HepG2 (cell line): ENCODE measurements around the gene PCDHGA6. TPM values are rescaled to one million over a fixed set of nuclear protein-coding genes. Genes with fewer than 3 reads are reported as not detected.

ENCODE experiments used
- ATAC-seq: fragments of 200-7000 bp; cut with Tn5 transposase; 3 replicates; pipeline ENCODE4 v1.9.1; 2020; ENCODE audit warnings: mild to moderate bottlenecking, moderate library complexity
- BruUV-seq: library from RNA; stranded (reverse); fragments of 400-500 nt; replicated peaks from 2 replicates; lab custom pipeline; 2021; lab: Mats Ljungman, UMichigan
- CTCF ChIA-PET: fragments of 300-600 bp; formaldehyde crosslinking; extraction: SDS; loops from one replicate; lab custom pipeline; 2021; ENCODE audit warnings: low total read pairs, inconsistent platforms, low intra/inter-chr PET ratio; lab: Yijun Ruan, JAX
- POLR2A ChIA-PET: fragments of 350-600 bp; sonication (Branson Sonifier 250); formaldehyde crosslinking; loops from one replicate; lab custom pipeline; 2020; ENCODE audit warnings: antibody characterized with exemption, inconsistent platforms; lab: Yijun Ruan, JAX
- DNase-seq: peaks from one replicate; pipeline ENCODE4 v3.0.0-alpha.2; 2015; ENCODE audit warnings: low spot score
- FAIRE-seq: peaks from 3 replicates; lab custom pipeline; 2011; peaks lifted over from hg19 to GRCh38; lab: Jason Lieb, UNC
- H2AFZ ChIP-seq: one replicate; pipeline ENCODE4 v1.6.1; 2011; ENCODE audit warnings: low read length, inconsistent platforms
- H3K27ac ChIP-seq: fragments of 300-600 bp; 3 replicates; pipeline ENCODE4 v1.8.0; 2011; ENCODE audit warnings: mixed run types, mild to moderate bottlenecking, mixed read lengths, low read length, inconsistent platforms; ENCODE audit not compliant: insufficient read depth; ENCODE audit errors: extremely low read length
- H3K27me3 ChIP-seq, 2 experiments: fragments of 200-600 bp in 1 of 2; 2 replicates in 1 of 2; 3 replicates in 1 of 2; pipeline versions ENCODE4 v1.6.0 to v1.8.0; 2011; ENCODE audit warnings: low read length in 2 of 2, mild to moderate bottlenecking in 2 of 2, moderate library complexity in 2 of 2, inconsistent platforms in 1 of 2; ENCODE audit not compliant: insufficient read depth in 2 of 2, control insufficient read depth in 1 of 2
- H3K36me3 ChIP-seq, 2 experiments: fragments of 200-600 bp in 1 of 2; replicated peaks in 1 of 2; 2 replicates in 1 of 2; 3 replicates in 1 of 2; pipeline versions ENCODE4 v1.5.1 to v1.8.0; 2011; ENCODE audit warnings: low read length in 2 of 2, inconsistent platforms in 1 of 2; ENCODE audit not compliant: insufficient read depth in 2 of 2, control insufficient read depth in 1 of 2
- H3K4me1 ChIP-seq: 2 replicates; pipeline ENCODE4 v1.5.1; 2012; ENCODE audit warnings: low read length, inconsistent platforms; ENCODE audit not compliant: insufficient read depth
- H3K4me2 ChIP-seq: 2 replicates; pipeline ENCODE4 v1.6.0; 2011; ENCODE audit warnings: low read depth, low read length, inconsistent platforms
- H3K4me3 ChIP-seq, 3 experiments: fragments of 200-600 bp in 1 of 3; sonication (generic), shearing (Covaris generic) in 1 of 3; replicated peaks in 1 of 3; 2 replicates each; pipeline ENCODE4 v1.5.1; 2011 to 2016; ENCODE audit warnings: low read length in 3 of 3, inconsistent platforms in 2 of 3, low read depth in 2 of 3, mild to moderate bottlenecking in 2 of 3, control low read depth in 1 of 3, mixed read lengths in 1 of 3; ENCODE audit not compliant: insufficient read depth in 1 of 3
- H3K79me2 ChIP-seq: one replicate; pipeline ENCODE4 v1.6.1; 2011; ENCODE audit warnings: low read length, inconsistent platforms; ENCODE audit not compliant: insufficient read depth
- H3K9ac ChIP-seq: 2 replicates; pipeline ENCODE4 v1.6.0; 2011; ENCODE audit warnings: mild to moderate bottlenecking, low read depth, low read length, inconsistent platforms; ENCODE audit not compliant: insufficient read depth
- H3K9me3 ChIP-seq: 2 replicates; pipeline ENCODE4 v1.5.1; 2012; ENCODE audit warnings: mild to moderate bottlenecking, low read length
- H4K20me1 ChIP-seq: 2 replicates; pipeline ENCODE4 v1.6.0; 2011; ENCODE audit warnings: inconsistent platforms, mild to moderate bottlenecking, low read length, moderate library complexity; ENCODE audit not compliant: insufficient read depth
- BCL3 ChIP-seq: sonication (generic); formaldehyde crosslinking; IDR thresholded peaks from 2 replicates; pipeline ENCODE4 v1.5.1; 2020; ENCODE audit warnings: mild to moderate bottlenecking, missing genetic modification reagents, moderate library complexity
- BORCS8-MEF2B ChIP-seq: sonication (generic); formaldehyde crosslinking; IDR thresholded peaks from 2 replicates; pipeline ENCODE4 v1.8.0; 2022; ENCODE audit warnings: mild to moderate bottlenecking, missing genetic modification reagents
- CSRNP2 ChIP-seq: sonication (generic); formaldehyde crosslinking; conservative IDR thresholded peaks from 2 replicates; pipeline ENCODE4 v1.8.0; 2022; ENCODE audit warnings: low read depth, missing genetic modification reagents
- ERF ChIP-seq: IDR thresholded peaks from 2 replicates; pipeline ENCODE4 v1.6.1; 2018; ENCODE audit warnings: missing biosample characterization, missing genetic modification reagents
- FOXA3 ChIP-seq: IDR thresholded peaks from 2 replicates; pipeline ENCODE4 v1.6.1; 2016; ENCODE audit warnings: missing genetic modification reagents, missing compliant biosample characterization
- GATAD1 ChIP-seq: IDR thresholded peaks from 2 replicates; pipeline ENCODE4 v1.6.1; 2016; ENCODE audit warnings: missing genetic modification reagents, missing compliant biosample characterization
- JARID2 ChIP-seq: sonication (generic); formaldehyde crosslinking; IDR thresholded peaks from 2 replicates; pipeline ENCODE4 v1.8.1; 2023; ENCODE audit warnings: missing genetic modification reagents, inconsistent platforms; ENCODE audit not compliant: insufficient replicate concordance
- MED13 ChIP-seq: sonication (generic); formaldehyde crosslinking; IDR thresholded peaks from 2 replicates; pipeline ENCODE4 v1.5.0; 2020; ENCODE audit warnings: missing genetic modification reagents
- MED8 ChIP-seq: sonication (generic); formaldehyde crosslinking; IDR thresholded peaks from 2 replicates; pipeline ENCODE4 v1.8.1; 2023; ENCODE audit warnings: mild to moderate bottlenecking, missing genetic modification reagents; ENCODE audit not compliant: insufficient replicate concordance
- NFYB ChIP-seq: sonication (generic); formaldehyde crosslinking; IDR thresholded peaks from 2 replicates; pipeline ENCODE4 v1.4.0; 2020; ENCODE audit warnings: missing genetic modification reagents
- PLSCR1 ChIP-seq: sonication (generic); formaldehyde crosslinking; IDR thresholded peaks from 2 replicates; pipeline ENCODE4 v1.5.0; 2020; ENCODE audit warnings: missing genetic modification reagents, mild to moderate bottlenecking, borderline replicate concordance
- RAD21 ChIP-seq: fragments of 450-650 bp; formaldehyde crosslinking; IDR thresholded peaks from 2 replicates; pipeline ENCODE4 v1.5.0; 2020; ENCODE audit warnings: mild to moderate bottlenecking
- RNF219 ChIP-seq: sonication (generic); formaldehyde crosslinking; IDR thresholded peaks from 2 replicates; pipeline ENCODE4 v1.5.0; 2020; ENCODE audit warnings: mild to moderate bottlenecking, missing genetic modification reagents
- SRSF9 ChIP-seq: fragments of 200-400 bp; formaldehyde crosslinking; IDR thresholded peaks from 2 replicates; pipeline ENCODE4 v1.6.1; 2018; ENCODE audit warnings: borderline replicate concordance, mild to moderate bottlenecking, low read depth, low read length; ENCODE audit not compliant: insufficient read depth, poor library complexity, severe bottlenecking
- TBP ChIP-seq: sonication (generic); formaldehyde crosslinking; IDR thresholded peaks from 2 replicates; pipeline ENCODE4 v1.5.0; 2020; ENCODE audit warnings: missing genetic modification reagents
- ZBTB42 ChIP-seq: sonication (generic); formaldehyde crosslinking; IDR thresholded peaks from 2 replicates; pipeline ENCODE4 v1.5.0; 2020; ENCODE audit warnings: mild to moderate bottlenecking, missing genetic modification reagents
- ZNF367 ChIP-seq: sonication (generic); formaldehyde crosslinking; IDR thresholded peaks from 2 replicates; pipeline ENCODE4 v1.4.0; 2020; ENCODE audit warnings: missing genetic modification reagents, borderline replicate concordance
- ZNF775 ChIP-seq: sonication (generic); formaldehyde crosslinking; IDR thresholded peaks from 2 replicates; pipeline ENCODE4 v1.4.0; 2020; ENCODE audit warnings: missing genetic modification reagents, mild to moderate bottlenecking, moderate library complexity, borderline replicate concordance
- ZZZ3 ChIP-seq: sonication (generic); formaldehyde crosslinking; IDR thresholded peaks from 2 replicates; pipeline ENCODE4 v1.4.0; 2020; ENCODE audit warnings: missing genetic modification reagents, mild to moderate bottlenecking, borderline replicate concordance
- WGBS: methylation state at CpG from one replicate; pipeline ENCODE4 v1.1.6; 2017; ENCODE audit warnings: low lambda C conversion rate; 5-methylcytosine and 5-hydroxymethylcytosine counted together
- in situ Hi-C: cut with HindIII; loops from 2 replicates; pipeline ENCODE4 v1.10.0; 2017; ENCODE audit warnings: low pct_unique_long_range_greater_than_20kb; ENCODE audit not compliant: extremely low pct_ligation_motif_present
- intact Hi-C: fragments of 100-400 bp; cut with micrococcal nuclease; formaldehyde crosslinking; loops from one replicate; pipeline ENCODE4 v1.10.0; 2022; ENCODE audit not compliant: unreplicated experiment
- polyA plus RNA-seq, 8 experiments: library from polyadenylated mRNA; depleted of rRNA in 3 of 8; stranded (reverse) in 7 of 8; unstranded in 1 of 8; fragments of >200 nt; fragmentation: Illumina TruSeq in 4 of 8; extraction: Trizol in 4 of 8; gene quantifications; 2 replicates each; pipeline versions ENCODE4 v1.2.1 to v1.2.3, GENCODE V29; 2011 to 2016; ENCODE audit warnings: low read depth in 4 of 8, missing spikeins in 1 of 8, mixed read lengths in 1 of 8; ENCODE audit not compliant: insufficient read depth in 1 of 8
- total RNA-seq, 5 experiments: library from RNA; depleted of rRNA; stranded (reverse); fragments of >200 nt; fragmentation: Illumina TruSeq; extraction: Trizol; gene quantifications; 2 replicates each; pipeline ENCODE4 v1.2.3, GENCODE V29; 2016; ENCODE audit warnings: low read depth in 1 of 5

PCDHGA6 gene
- total and polyA plus RNA-seq, 2 of the 13 experiments (the other 11 are each of a cell fraction or from before 2014, with no cell fraction given): 0.33 to 0.51 TPM

- Histone ChIP-seq H4K20me1 (no peaks in the 10 kb centered on the region), H3K27me3 (no peaks in the 10 kb centered on the region; a peak in 1 of 5 replicates), H3K9ac (no peak overlapping the region), H3K9me3 (peaks cover 15% of the 10 kb centered on the region), H3K4me1 (no peaks in the 10 kb centered on the region; the same call in 1 of the 2 replicates), H3K27ac (no peak overlapping the region), H3K4me3 (no peak overlapping the region), H2AFZ (no peak overlapping the region), H3K36me3 (no peaks in the 10 kb centered on the region), H3K4me2 (no peak overlapping the region), H3K79me2 (no peaks in the 10 kb centered on the region)
- FAIRE-seq: no peak
- DNase-seq: no peak
- in situ Hi-C loops (loop anchor here (10.0 kb wide), 1 partner anchor 173 kb away; no protein-coding TSS in a partner anchor), intact Hi-C loops (loop anchor here (10.0 kb wide), 1 partner anchor 173 kb away; no protein-coding TSS in a partner anchor)
- no peak for ATAC-seq
- WGBS: 86% methylated on average over 10 of the region's 36 CpGs
- ChIA-PET POLR2A (no interaction called here), CTCF (no interaction called here)
- BruUV-seq: no TSS peak
- TF ChIP-seq RNF219: no peak
- no peak for TF ChIP-seq SRSF9
- no peak for TF ChIP-seq ZZZ3 (CRISPR knock-in tag)
- no peak for TF ChIP-seq RAD21 (CRISPR knock-in tag)
- TF ChIP-seq CSRNP2 (CRISPR knock-in tag): no peak
- TF ChIP-seq GATAD1: no peak
- no peak for TF ChIP-seq TBP (CRISPR knock-in tag)
- TF ChIP-seq MED8 (CRISPR knock-in tag): no peak
- TF ChIP-seq ZNF367: no peak
- no peak for TF ChIP-seq BCL3
- TF ChIP-seq MED13 (CRISPR knock-in tag): no peak
- TF ChIP-seq FOXA3 (CRISPR knock-in tag): no peak
- no peak for TF ChIP-seq NFYB (CRISPR knock-in tag)
- TF ChIP-seq BORCS8-MEF2B: no peak
- no peak for TF ChIP-seq JARID2
- TF ChIP-seq ZNF775: no peak
- TF ChIP-seq ERF (CRISPR knock-in tag): no peak
- TF ChIP-seq PLSCR1 (CRISPR knock-in tag): no peak
- TF ChIP-seq ZBTB42 (CRISPR knock-in tag): no peak
Measured at GRCh38 chr5:141351591-141351990, 22.1 kb upstream of the PCDHGA6 start.
